Natural killer cell (primary cell): Measurements from ENCODE around the gene KSR2. TPM values are rescaled to one million over a fixed set of nuclear protein-coding genes. Genes with fewer than 3 reads are reported as not detected.
"Not testable (repeated sequence)": the region's sequence is repeated elsewhere in the genome, so short reads cannot be mapped to it uniquely, and the experiment has no call there.

Experiments used
- ATAC-seq, 3 donors: fragments of 150-1000 bp in 2 of 3; fragments of 200-7000 bp in 1 of 3; cut with Tn5 transposase; 1 replicate in 1 of 3; 2 replicates in 2 of 3; pipeline ENCODE4 v1.10.0; 2021; ENCODE audit warnings: mild to moderate bottlenecking in 2 of 3, moderate library complexity in 2 of 3
- DNase-seq, 2 donors: peaks; one replicate each; pipeline versions ENCODE4 v3.0.0 to v3.0.0-alpha.2; 2013 to 2021; ENCODE audit warnings: mixed read lengths in 1 of 2
- H3K27ac ChIP-seq: one replicate; pipeline ENCODE4 v1.5.1; 2013; ENCODE audit warnings: mild to moderate bottlenecking, low read length
- H3K27me3 ChIP-seq: one replicate; pipeline ENCODE4 v1.6.1; 2013; ENCODE audit warnings: low read length; ENCODE audit not compliant: control insufficient read depth, insufficient read depth
- H3K36me3 ChIP-seq: one replicate; pipeline ENCODE4 v1.6.1; 2013; ENCODE audit warnings: low read length; ENCODE audit not compliant: control insufficient read depth, insufficient read depth
- H3K4me1 ChIP-seq: one replicate; pipeline ENCODE4 v1.6.1; 2013; ENCODE audit warnings: low read length; ENCODE audit not compliant: control insufficient read depth, insufficient read depth
- H3K4me3 ChIP-seq: one replicate; pipeline ENCODE4 v1.5.1; 2013; ENCODE audit warnings: low read length
- H3K9me3 ChIP-seq: one replicate; pipeline ENCODE4 v1.6.1; 2013; ENCODE audit warnings: low read length; ENCODE audit not compliant: control insufficient read depth, insufficient read depth
- H3K27ac Mint-ChIP-seq, 2 donors: one replicate each; pipeline ENCODE4 v1.8.0; 2022; ENCODE audit warnings: mild to moderate bottlenecking in 2 of 2, mixed read lengths in 2 of 2, moderate library complexity in 1 of 2
- H3K27me3 Mint-ChIP-seq, 2 donors: one replicate each; pipeline ENCODE4 v1.8.0; 2022; ENCODE audit warnings: low read depth in 2 of 2, mixed read lengths in 2 of 2
- H3K36me3 Mint-ChIP-seq: one replicate; pipeline ENCODE4 v1.8.0; 2022; ENCODE audit warnings: mixed read lengths
- H3K4me1 Mint-ChIP-seq, 2 donors: one replicate each; pipeline ENCODE4 v1.8.0; 2022; ENCODE audit warnings: mixed read lengths in 2 of 2
- H3K4me3 Mint-ChIP-seq: one replicate; pipeline ENCODE4 v1.8.0; 2022; ENCODE audit warnings: mild to moderate bottlenecking, moderate library complexity, mixed read lengths
- H3K9me3 Mint-ChIP-seq, 2 donors: one replicate each; pipeline ENCODE4 v1.8.0; 2022; ENCODE audit warnings: mixed read lengths in 2 of 2
- WGBS: methylation state at CpG from one replicate; pipeline ENCODE4 v1.1.7; 2013; ENCODE audit warnings: missing lambda C conversion rate; ENCODE audit not compliant: insufficient coverage; 5-methylcytosine and 5-hydroxymethylcytosine counted together
- intact Hi-C: fragments of 100-400 bp; cut with micrococcal nuclease; formaldehyde crosslinking; loops from one replicate; pipeline ENCODE4 v1.14.2; 2022
- total RNA-seq, 4 donors: library from RNA; stranded (reverse); fragments of 120-200 nt in 1 of 4; gene quantifications; one replicate each; pipeline versions ENCODE4 v1.2.3 to v1.2.4, GENCODE V29; 2013 to 2022
- TF ChIP-seq, protein P1 (sequence below): fragments of 200-600 bp; IDR thresholded peaks from one replicate; pipeline ENCODE4 v1.8.0; 2022; ENCODE audit warnings: antibody characterized with exemption

Gene KSR2
- total RNA-seq, 3 donors from 2014 or later (not counting 1 experiment from before 2014, with no cell fraction given) = not detected

DNA sequence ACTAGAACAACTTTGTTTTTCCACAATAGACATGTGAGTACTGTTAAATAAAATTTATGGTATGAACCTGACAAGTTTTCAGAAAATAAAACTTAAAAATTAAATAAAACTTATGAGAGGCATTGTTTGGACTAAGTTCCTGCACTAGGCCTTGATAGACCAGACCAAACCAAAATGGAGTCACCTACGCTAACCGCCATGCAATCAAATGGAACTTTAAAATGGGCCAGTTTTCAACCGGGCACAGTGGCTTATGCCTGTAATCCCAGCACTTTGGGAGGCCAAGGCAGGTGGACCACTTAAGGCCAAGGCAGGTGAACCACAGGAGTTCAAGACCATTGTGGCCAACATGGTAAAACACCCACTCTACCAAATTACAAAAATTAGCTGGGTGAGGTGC, 42.6 kb upstream of the KSR2 start:
- Histone ChIP-seq H3K27ac (no peak overlapping the region), H3K36me3 (no peaks in the 10 kb centered on the region), H3K27me3 (no peaks in the 10 kb centered on the region), H3K4me3 (no peak overlapping the region), H3K4me1 (peaks cover 4% of the 10 kb centered on the region), H3K9me3 (no peaks in the 10 kb centered on the region)
- 99% methylated on average over 3 of the region's 3 CpGs for WGBS
- H3K4me3 Mint-ChIP-seq = no peak overlapping the region
- H3K27me3 Mint-ChIP-seq = peaks cover 0 to 9% of the 10 kb centered on the region in 2 donors
- no peak for DNase-seq
- no peaks in the 10 kb centered on the region for H3K9me3 Mint-ChIP-seq
- TF ChIP-seq, protein P1, sequence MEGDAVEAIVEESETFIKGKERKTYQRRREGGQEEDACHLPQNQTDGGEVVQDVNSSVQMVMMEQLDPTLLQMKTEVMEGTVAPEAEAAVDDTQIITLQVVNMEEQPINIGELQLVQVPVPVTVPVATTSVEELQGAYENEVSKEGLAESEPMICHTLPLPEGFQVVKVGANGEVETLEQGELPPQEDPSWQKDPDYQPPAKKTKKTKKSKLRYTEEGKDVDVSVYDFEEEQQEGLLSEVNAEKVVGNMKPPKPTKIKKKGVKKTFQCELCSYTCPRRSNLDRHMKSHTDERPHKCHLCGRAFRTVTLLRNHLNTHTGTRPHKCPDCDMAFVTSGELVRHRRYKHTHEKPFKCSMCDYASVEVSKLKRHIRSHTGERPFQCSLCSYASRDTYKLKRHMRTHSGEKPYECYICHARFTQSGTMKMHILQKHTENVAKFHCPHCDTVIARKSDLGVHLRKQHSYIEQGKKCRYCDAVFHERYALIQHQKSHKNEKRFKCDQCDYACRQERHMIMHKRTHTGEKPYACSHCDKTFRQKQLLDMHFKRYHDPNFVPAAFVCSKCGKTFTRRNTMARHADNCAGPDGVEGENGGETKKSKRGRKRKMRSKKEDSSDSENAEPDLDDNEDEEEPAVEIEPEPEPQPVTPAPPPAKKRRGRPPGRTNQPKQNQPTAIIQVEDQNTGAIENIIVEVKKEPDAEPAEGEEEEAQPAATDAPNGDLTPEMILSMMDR = no peak
- intact Hi-C loops = no loop called here
- H3K36me3 Mint-ChIP-seq = no peaks in the 10 kb centered on the region
- no peak overlapping the region for H3K27ac Mint-ChIP-seq
- no peak for ATAC-seq
- peaks cover 2 to 7% of the 10 kb centered on the region in 2 donors for H3K4me1 Mint-ChIP-seq

DNA sequence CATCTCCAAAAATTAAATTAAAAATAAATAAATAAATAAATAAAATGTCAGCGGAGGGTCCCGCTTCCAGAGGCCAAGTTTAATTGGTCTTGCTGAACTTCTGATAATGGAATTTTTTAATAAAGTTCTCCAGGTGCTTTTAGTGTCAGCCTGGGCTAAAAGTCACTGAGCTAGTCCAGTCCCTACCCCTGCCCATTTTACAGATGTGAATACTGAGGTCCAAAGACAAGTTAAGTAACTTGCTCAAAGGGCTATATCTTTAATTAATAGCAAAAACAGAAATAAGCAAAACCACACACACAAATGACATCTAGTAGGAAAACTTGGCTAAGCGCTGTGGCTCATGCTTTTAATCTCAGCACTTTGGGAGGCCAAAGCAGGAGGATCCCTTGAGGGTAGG, 42.1 kb upstream of the KSR2 start:
- TF ChIP-seq, protein P1 = no peak
- Mint-ChIP-seq H3K36me3 (no peaks in the 10 kb centered on the region), H3K4me1 (peaks cover 0 to 2% of the 10 kb centered on the region in 2 donors), H3K27ac (no peak overlapping the region), H3K4me3 (no peak overlapping the region), H3K27me3 (peaks cover 0 to 8% of the 10 kb centered on the region in 2 donors), H3K9me3 (no peaks in the 10 kb centered on the region)
- DNase-seq (no peak), ATAC-seq (no peak)
- Histone ChIP-seq H3K4me3 (no peak overlapping the region), H3K27me3 (no peaks in the 10 kb centered on the region), H3K9me3 (no peaks in the 10 kb centered on the region), H3K4me1 (no peaks in the 10 kb centered on the region), H3K27ac (no peak overlapping the region), H3K36me3 (no peaks in the 10 kb centered on the region)
- 100% methylated on average over 1 of the region's 3 CpGs for WGBS
- intact Hi-C loops = no loop called here

DNA sequence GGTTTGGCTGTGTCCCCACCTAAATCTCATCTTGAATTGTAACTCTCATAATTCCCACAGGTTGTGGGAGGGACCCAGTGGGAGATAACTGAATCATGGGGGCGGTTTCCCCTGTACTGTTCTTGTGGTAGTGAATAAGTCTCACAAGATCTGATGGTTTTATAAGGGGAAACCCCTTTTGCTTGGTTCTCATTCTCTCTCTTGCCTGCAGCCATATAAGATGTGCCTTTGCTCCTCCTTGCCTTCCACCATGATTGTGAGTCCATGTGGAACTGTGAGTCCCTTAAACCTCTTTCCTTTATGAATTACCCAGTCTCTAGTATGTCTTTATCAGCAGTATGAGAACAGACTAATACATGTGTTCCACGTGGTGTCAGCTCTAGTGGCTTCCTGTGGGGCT, 31.0 kb upstream of the KSR2 start:
- H3K9me3 ChIP-seq, ATAC-seq, H3K9me3 Mint-ChIP-seq, H3K27me3 Mint-ChIP-seq, intact Hi-C loops, H3K4me1 ChIP-seq, DNase-seq, H3K36me3 ChIP-seq, H3K4me3 Mint-ChIP-seq, H3K27me3 ChIP-seq, H3K27ac ChIP-seq, H3K4me3 ChIP-seq, H3K4me1 Mint-ChIP-seq, H3K36me3 Mint-ChIP-seq, H3K27ac Mint-ChIP-seq: not testable (repeated sequence)
- 54% methylated on average over 2 of the region's 2 CpGs for WGBS

DNA sequence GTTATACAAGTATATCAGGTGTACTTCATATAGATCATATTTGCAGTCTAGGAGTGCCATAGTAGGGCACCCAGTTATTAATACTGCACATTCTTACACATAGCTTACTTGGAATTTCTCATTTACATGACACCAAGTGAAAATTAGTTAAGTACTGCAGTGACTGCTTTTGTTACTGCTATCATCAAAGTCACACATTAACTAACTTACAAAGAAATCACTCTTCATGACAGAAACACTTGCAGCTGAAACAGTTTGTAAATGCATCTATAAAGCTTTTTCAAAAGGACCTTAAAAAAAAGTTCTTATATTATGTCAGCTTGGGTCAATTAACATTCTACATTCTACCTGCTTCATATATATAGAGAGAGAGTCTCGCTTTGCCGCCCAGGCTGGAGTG, 29.9 kb upstream of the KSR2 start:
- no peaks in the 10 kb centered on the region for H3K4me1 ChIP-seq
- Mint-ChIP-seq H3K4me3 (no peak overlapping the region), H3K27ac (no peak overlapping the region), H3K9me3 (no peaks in the 10 kb centered on the region), H3K4me1 (no peaks in the 10 kb centered on the region), H3K27me3 (peaks cover 2 to 9% of the 10 kb centered on the region in 2 donors), H3K36me3 (no peaks in the 10 kb centered on the region)
- intact Hi-C loops = no loop called here
- H3K27ac ChIP-seq = no peak overlapping the region
- no peak overlapping the region for H3K4me3 ChIP-seq
- no peaks in the 10 kb centered on the region for H3K27me3 ChIP-seq
- no peaks in the 10 kb centered on the region for H3K36me3 ChIP-seq
- H3K9me3 ChIP-seq = no peaks in the 10 kb centered on the region
- TF ChIP-seq, protein P1 = no peak
- DNase-seq (no peak), ATAC-seq (no peak)
- WGBS = 100% methylated on average over 1 of the region's 2 CpGs
